Pancreas (tissue), 10 donors: Measurements from ENCODE around the gene MYO10. TPM values are rescaled to one million over a fixed set of nuclear protein-coding genes. Genes with fewer than 3 reads are reported as not detected.

ENCODE experiments used
- ATAC-seq, 4 donors: fragments of 200-7000 bp; cut with Tn5 transposase; one replicate each; pipeline versions ENCODE4 v1.8.0 to v1.9.1; 2020; ENCODE audit warnings: mild to moderate bottlenecking in 4 of 4, moderate library complexity in 4 of 4
- DNase-seq, 6 donors: peaks; one replicate each; pipeline ENCODE4 v3.0.0-alpha.2; 2020
- FAIRE-seq: peaks from 2 replicates; lab custom pipeline; 2012; peaks lifted over from hg19 to GRCh38; lab: Jason Lieb, UNC
- H3K27ac ChIP-seq, 4 donors: fragments of 200-600 bp; sonication (generic); 1 replicate in 3 of 4; 2 replicates in 1 of 4; pipeline versions ENCODE4 v1.5.0 to v1.8.0; 2020
- H3K27me3 ChIP-seq, 4 donors: fragments of 200-600 bp; one replicate each; pipeline ENCODE4 v1.8.0; 2021
- H3K36me3 ChIP-seq, 3 donors: fragments of 200-600 bp; sonication (generic) in 1 of 3; one replicate each; pipeline versions ENCODE4 v1.5.0 to v1.8.0; 2020 to 2021
- H3K4me1 ChIP-seq, 3 donors: fragments of 200-600 bp; one replicate each; pipeline ENCODE4 v1.8.0; 2021
- H3K4me3 ChIP-seq, 4 donors: fragments of 200-600 bp; sonication (generic) in 2 of 4; one replicate each; pipeline versions ENCODE4 v1.5.0 to v1.8.0; 2020 to 2021
- H3K9me3 ChIP-seq, 4 donors: fragments of 200-600 bp; one replicate each; pipeline ENCODE4 v1.8.0; 2021
- WGBS, 2 donors: extraction: QIAGEN DNeasy Blood & Tissue Kit; methylation state at CpG; one replicate each; pipeline ENCODE4 v1.1.7; 2013; 5-methylcytosine and 5-hydroxymethylcytosine counted together
- intact Hi-C, 3 donors: fragments of 100-400 bp; cut with DNase I; formaldehyde crosslinking; loops; one replicate each; pipeline versions ENCODE4 v1.11.1 to v1.14.2; 2022
- polyA plus RNA-seq, 2 donors: library from polyadenylated mRNA; stranded (reverse); fragments of 200-250 nt; gene quantifications; one replicate each; pipeline ENCODE4 v1.2.3, GENCODE V29; 2013
- total RNA-seq, 6 donors: library from RNA; stranded (reverse); fragmentation: NEBNext Ultra II Directional in 4 of 6; extraction: Animal tissue kit (Norgen Biotek cat#: 25700) in 4 of 6; gene quantifications; one replicate each; pipeline versions ENCODE4 v1.2.1 to v1.2.4, GENCODE V29; 2021 to 2023
- TF ChIP-seq, protein P1 (sequence below), 4 donors: fragments of 200-600 bp; sonication (generic) in 3 of 4; IDR thresholded peaks; one replicate each; pipeline versions ENCODE4 v1.5.0 to v1.8.0; 2021; ENCODE audit warnings: antibody characterized with exemption in 4 of 4
- donor health status: healthy with polysubstance abuse.
- donor health status: DM: no; HTN: no; CAD: no; lungs with moderate emphysema.
- donor health status: DM: no; HTN: no; CAD: no.
- donor health status: control.
- donor health status: control.
- donor health status: Bipolar disorder and iron deficiency.
- donor health status: DM: yes; HTN: yes; CAD: no.
- donor health status: DM: no; HTN: no; CAD: no.
- donor health status: DM: no; HTN: no; CAD: no.
- donor health status: DM: yes; HTN: yes; CAD: no.

Gene MYO10
- total and polyA plus RNA-seq, 8 donors = 11.5 to 47.3 (median 34.8) TPM

DNA sequence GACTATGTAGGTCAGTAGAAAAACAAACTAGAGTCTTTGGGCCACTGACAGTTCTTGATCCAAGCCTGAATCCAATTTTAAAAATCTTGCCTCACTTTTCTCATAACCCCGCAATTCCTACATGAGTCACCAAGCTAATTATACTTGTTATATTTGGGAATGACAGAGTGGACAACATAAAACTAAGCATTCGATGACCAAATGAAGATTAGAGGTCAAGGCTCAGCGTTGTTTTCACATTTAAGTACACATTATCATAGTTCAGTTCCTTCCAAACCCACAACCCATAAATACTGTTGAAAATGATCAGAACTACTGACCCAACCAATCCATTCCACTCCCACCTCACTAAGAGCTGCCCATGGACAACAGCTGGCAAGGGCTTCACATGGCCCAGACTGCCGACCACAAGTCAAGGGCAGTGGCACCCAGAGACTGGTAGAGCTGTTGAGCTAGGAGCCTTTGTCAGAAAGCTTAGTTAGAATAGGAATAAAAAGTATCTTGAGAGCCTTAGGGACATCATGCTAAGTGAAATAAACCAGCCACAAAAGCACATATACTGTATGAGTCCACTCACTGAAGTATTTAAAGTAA, 64.2 kb downstream of the MYO10 start:
- intact Hi-C loops = no loop called here
- ATAC-seq = peak in 3 of 4 donors; percentile 18 to 46 (median 28)

DNA sequence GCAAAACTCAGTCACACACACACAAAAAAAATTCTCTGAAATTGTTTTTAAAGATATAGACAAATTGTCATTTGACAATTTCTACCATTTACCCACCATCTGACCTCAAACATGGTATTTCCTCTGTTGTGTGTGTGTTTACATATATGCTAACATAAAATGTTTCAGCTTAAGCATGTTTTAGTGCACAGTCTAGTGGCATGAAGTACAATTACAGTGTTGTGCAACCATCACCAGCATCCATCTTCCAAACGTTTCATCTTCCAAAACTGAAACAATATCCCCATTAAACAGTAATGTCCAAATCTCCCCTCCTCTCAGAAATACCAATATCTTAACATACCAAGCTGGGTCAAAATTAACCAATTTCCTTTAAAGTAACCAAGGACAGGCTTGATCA, 65.2 kb downstream of the MYO10 start:
- intact Hi-C loops = no loop called here
- no peak overlapping the region for H3K4me3 ChIP-seq
- peaks cover 5 to 10% (median 8%) of the 10 kb centered on the region in 3 donors for H3K4me1 ChIP-seq
- TF ChIP-seq, protein P1, sequence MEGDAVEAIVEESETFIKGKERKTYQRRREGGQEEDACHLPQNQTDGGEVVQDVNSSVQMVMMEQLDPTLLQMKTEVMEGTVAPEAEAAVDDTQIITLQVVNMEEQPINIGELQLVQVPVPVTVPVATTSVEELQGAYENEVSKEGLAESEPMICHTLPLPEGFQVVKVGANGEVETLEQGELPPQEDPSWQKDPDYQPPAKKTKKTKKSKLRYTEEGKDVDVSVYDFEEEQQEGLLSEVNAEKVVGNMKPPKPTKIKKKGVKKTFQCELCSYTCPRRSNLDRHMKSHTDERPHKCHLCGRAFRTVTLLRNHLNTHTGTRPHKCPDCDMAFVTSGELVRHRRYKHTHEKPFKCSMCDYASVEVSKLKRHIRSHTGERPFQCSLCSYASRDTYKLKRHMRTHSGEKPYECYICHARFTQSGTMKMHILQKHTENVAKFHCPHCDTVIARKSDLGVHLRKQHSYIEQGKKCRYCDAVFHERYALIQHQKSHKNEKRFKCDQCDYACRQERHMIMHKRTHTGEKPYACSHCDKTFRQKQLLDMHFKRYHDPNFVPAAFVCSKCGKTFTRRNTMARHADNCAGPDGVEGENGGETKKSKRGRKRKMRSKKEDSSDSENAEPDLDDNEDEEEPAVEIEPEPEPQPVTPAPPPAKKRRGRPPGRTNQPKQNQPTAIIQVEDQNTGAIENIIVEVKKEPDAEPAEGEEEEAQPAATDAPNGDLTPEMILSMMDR (IDR thresholded peaks at IDR 0.05) = no peak
- FAIRE-seq (no peak), DNase-seq (no peak), ATAC-seq (no peak)
- H3K9me3 ChIP-seq = no peaks in the 10 kb centered on the region
- H3K27ac ChIP-seq = peak overlapping the region in 1 of 4 donors; percentile 21
- peaks cover 0 to 4% (median 0%) of the 10 kb centered on the region in 3 donors for H3K36me3 ChIP-seq
- WGBS, 2 donors = 55 to 76% methylated on average over 1 of the region's 1 CpG
- H3K27me3 ChIP-seq = no peaks in the 10 kb centered on the region

More for the DNA sequence above, 64.2 kb downstream of the MYO10 start:
- TF ChIP-seq, protein P1 (IDR thresholded peaks at IDR 0.05) = no peak
- H3K36me3 ChIP-seq = peaks cover 0 to 4% (median 0%) of the 10 kb centered on the region in 3 donors
- H3K4me1 ChIP-seq = peaks cover 5 to 9% (median 5%) of the 10 kb centered on the region in 3 donors
- FAIRE-seq (no peak), DNase-seq (no peak)
- H3K9me3 ChIP-seq = no peaks in the 10 kb centered on the region
- WGBS, 2 donors = 64 to 70% methylated on average over 4 of the region's 4 CpGs
- peak overlapping the region in 2 of 4 donors; percentile 21 to 38 for H3K27ac ChIP-seq
- no peaks in the 10 kb centered on the region for H3K27me3 ChIP-seq
- H3K4me3 ChIP-seq = no peak overlapping the region

DNA sequence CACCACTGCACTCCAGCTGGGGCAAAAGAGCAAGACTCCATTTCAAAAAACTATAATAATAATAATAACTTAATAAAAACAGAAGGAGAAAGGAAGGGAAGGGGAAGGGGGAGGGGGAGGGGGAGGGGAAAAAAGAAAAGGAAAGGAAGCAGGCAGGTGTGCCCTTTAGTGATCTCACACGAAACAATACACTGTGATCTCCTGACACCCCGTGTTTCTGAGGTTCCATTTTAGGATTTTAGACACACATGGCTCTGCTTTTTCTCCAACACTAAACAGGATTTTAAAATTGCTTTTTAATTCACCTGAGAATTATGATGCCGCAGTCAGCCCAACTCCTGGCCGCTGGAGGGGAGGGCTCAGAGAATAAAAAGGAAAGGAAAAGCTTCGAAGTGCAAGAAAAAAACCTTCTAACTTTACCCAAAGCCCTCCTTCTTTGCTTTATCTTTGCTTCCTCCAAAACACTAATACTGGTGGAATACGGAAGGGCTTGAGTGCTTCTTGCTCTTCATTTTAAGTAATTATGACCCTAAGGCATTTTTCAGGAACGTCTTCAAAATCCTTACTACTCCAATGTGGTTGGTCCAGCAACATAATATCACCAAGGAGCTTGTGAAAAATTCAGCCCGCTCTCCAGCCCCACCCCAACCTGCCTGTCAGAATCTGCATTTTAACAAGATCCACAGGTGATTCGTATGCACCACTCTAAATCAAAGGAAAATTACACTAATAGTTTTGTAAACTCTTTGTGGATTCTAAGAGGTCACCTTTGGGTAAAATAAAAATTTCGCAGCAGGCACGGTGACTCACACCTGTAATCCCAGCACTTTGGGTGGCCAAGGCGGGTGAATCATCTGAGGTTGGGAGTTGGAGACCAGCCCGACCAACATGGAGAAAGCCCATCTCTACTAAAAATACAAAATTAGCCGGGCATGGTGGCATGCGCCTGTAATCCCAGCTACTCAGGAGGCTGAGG, 66.0 kb downstream of the MYO10 start:
- no peak for FAIRE-seq

DNA sequence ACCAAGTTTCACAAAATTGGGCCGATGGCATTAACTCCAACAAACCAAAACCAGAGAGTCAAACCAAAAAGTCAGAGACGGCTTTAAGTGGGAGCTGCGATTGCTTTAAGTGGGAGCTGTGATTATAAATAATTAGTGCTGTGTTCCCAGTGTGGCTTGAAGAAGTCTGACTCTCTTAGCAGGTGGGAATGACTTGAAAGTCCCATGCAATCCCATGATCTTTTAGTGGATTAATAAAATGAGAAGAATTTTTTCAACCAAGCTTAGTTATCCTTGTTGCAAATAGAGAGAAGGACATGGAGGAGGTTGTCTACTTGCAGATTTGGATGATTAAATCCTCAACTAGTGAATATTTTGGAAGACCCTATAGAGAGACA, 68.5 kb downstream of the MYO10 start:
- WGBS, 2 donors = 82 to 86% methylated on average over 3 of the region's 3 CpGs
- intact Hi-C loops = no loop called here

More for the DNA sequence above, 66.0 kb downstream of the MYO10 start:
- peaks cover 5 to 10% (median 8%) of the 10 kb centered on the region in 3 donors for H3K4me1 ChIP-seq
- H3K27ac ChIP-seq = no peak overlapping the region
- intact Hi-C loops = no loop called here
- ATAC-seq = no peak
- TF ChIP-seq, protein P1 (IDR thresholded peaks at IDR 0.05) = no peak
- DNase-seq = no peak
- no peaks in the 10 kb centered on the region for H3K9me3 ChIP-seq
- H3K4me3 ChIP-seq = no peak overlapping the region
- peaks cover 0 to 4% (median 0%) of the 10 kb centered on the region in 3 donors for H3K36me3 ChIP-seq
- H3K27me3 ChIP-seq = no peaks in the 10 kb centered on the region
- WGBS, 2 donors = 92 to 93% methylated on average over 15 of the region's 15 CpGs

More for the DNA sequence above, 68.5 kb downstream of the MYO10 start:
- Histone ChIP-seq H3K27me3 (no peaks in the 10 kb centered on the region), H3K4me3 (no peak overlapping the region), H3K27ac (peak overlapping the region in 2 of 4 donors; percentile 51 to 66), H3K4me1 (peaks cover 5 to 18% (median 17%) of the 10 kb centered on the region in 3 donors), H3K9me3 (no peaks in the 10 kb centered on the region), H3K36me3 (no peaks in the 10 kb centered on the region)
- TF ChIP-seq, protein P1 (IDR thresholded peaks at IDR 0.05) = no peak
- FAIRE-seq (no peak), ATAC-seq (no peak), DNase-seq (no peak)
